HL-60/S4 (cell line): Measurements from ENCODE around the gene DENND1A.

ENCODE experiments used
- in situ Hi-C: fragments of 300-500 bp; cut with MboI; formaldehyde crosslinking; loops from 2 replicates; pipeline ENCODE4 v1.14.3; 2022; ENCODE audit warnings: low sequenced_read_pairs

The DENND1A gene

GRCh38 chr9:123383512-123384170 is 546.3 kb downstream of the DENND1A start:
- in situ Hi-C loops: no loop called here

GRCh38 chr9:123382653-123383511 is 547.0 kb downstream of the DENND1A start:
- in situ Hi-C loops: no loop called here

DNA sequence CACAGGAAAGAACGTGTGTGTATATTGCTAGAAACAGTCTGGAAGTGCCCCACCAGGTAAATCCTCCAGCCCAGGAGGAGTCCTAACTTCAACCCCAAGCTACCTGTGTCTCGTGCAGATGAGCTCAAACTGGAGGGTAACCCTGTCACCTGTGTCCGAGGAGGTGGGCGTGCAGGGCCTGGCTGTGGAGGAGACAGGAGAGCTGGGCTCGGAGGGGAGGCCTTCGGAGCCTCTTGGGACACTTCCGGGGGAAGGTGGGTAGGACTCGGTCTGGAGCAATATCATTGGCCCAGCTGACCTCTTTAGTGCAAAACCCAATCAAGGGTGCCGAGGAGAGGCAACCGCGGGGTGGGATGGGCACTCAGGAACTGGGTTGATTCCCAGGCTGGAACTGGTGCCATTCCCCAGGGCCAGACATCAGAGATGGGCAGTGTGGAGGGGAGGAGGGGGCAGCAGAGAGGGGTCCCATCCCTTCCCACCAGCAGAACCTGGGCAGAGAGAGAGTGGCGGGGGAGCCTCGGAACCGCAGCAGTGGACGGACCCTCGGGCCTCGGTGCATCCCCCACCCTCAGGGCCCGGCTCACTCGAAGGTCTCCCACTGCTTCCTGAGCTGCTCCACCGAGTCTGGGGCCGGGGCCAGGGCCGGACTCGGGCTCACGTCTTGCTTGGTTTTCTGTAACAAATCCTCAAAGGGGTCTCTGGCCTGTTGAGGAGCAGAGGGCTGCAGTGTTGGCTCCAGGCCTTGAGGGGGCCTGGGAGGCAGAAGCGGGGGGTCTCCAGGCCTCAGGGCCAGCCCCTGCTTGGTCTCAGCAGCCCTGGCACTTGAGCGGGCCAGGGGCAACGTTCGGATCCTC is 548.8 kb downstream of the DENND1A start:
- in situ Hi-C loops: no loop called here

- in situ Hi-C loops: no loop called here
Observed at GRCh38 chr9:123378956-123379660, 550.8 kb downstream of the DENND1A start.

GRCh38 chr9:123378025-123378424 is 551.9 kb downstream of the DENND1A start:
- in situ Hi-C loops: no loop called here

DNA sequence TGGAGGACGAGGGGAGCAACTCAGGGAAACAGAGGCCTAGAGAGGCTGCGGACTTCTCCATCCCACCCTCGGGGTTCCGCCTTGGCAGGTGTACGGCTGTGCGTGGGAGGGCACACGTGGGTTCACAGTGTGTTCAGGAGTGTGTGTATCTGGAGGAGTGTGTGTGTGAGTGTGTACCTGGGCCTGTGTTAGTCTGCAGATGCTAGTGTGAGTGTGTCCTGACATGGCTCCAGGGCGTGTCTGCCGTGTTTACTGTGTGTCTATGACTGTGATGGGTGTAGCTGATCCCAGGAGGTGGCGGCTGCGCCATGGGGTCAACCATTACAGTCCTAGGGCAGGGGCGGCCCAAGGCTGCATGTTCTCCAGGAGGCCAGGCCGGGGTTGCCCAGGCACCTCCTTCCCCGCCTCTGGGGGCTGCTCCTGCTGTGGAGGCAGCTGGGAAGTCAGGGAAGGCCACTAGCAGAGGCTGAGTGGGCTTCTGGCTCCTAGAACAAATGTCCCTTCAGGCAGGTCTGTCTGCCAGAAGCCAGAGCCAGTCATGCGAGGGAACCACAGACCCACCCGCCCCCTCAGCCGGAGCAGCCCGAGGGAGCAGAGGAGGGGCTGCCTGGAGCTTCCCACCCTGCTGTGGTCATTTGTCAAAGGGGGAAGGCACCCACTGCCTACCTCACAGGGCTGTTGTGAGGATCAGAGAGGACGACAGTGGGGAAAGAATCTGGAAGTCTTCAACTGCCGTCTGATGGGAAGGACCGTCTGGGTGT is 552.5 kb downstream of the DENND1A start:
- in situ Hi-C loops: no loop called here

DNA sequence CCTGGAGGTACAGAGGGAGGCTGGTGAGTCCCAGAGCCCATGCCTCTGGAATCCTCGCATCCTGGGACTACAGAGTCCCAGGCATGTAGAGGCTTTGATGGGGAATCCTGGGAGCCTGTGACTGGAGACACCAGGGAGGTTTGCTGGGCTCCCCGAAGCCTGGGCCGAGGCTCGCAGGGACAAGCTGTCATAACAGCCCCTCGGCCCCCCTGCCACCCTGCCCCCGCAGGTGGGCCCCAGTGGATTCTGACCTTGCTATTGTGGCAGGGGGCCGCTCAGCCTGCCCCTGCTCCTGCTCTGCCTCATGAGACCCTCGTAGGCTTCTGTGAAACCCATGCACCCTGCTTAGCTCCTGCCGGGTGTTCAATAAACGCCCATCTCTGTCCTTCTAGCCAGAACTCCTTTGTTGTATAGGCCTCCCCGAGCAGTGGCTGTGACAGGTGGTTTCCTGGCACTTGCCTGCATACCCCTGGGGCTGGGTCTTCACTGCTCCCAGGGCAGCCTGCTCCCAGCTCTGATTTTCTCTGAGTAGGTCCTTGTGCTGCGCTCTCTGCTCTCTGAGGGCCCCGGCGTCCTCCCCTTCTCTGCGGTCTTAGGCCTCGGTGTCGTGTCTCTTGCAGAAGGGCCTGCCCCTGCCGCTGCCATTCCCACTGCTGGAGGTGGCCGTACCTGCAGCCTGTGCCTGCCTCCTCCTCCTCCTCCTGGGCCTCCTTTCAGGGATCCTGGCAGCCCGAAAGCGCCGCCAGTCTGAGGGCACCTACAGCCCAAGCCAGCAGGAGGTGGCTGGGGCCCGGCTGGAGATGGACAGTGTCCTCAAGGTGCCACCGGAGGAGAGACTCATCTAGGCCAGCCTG is 553.5 kb downstream of the DENND1A start:
- in situ Hi-C loops: no loop called here

- in situ Hi-C loops: no loop called here
Observed at GRCh38 chr9:123375469-123376132, 554.3 kb downstream of the DENND1A start.

- in situ Hi-C loops: no loop called here
Observed at GRCh38 chr9:123373946-123374345, 556.0 kb downstream of the DENND1A start.

DNA sequence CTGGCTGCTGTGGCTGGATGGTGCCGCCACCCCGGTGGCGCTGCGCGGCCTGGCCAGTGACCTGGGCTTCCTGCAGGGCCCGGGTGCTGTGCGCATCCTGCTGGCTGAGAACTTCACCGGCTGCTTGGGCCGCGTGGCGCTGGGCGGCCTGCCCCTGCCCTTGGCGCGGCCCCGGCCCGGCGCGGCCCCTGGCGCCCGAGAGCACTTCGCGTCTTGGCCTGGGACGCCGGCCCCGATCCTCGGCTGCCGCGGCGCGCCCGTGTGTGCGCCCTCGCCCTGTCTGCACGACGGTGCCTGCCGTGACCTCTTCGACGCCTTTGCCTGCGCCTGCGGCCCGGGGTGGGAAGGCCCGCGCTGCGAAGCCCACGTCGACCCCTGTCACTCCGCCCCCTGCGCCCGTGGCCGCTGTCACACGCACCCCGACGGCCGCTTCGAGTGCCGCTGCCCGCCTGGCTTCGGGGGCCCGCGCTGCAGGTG is 556.4 kb downstream of the DENND1A start:
- in situ Hi-C loops: no loop called here

DNA sequence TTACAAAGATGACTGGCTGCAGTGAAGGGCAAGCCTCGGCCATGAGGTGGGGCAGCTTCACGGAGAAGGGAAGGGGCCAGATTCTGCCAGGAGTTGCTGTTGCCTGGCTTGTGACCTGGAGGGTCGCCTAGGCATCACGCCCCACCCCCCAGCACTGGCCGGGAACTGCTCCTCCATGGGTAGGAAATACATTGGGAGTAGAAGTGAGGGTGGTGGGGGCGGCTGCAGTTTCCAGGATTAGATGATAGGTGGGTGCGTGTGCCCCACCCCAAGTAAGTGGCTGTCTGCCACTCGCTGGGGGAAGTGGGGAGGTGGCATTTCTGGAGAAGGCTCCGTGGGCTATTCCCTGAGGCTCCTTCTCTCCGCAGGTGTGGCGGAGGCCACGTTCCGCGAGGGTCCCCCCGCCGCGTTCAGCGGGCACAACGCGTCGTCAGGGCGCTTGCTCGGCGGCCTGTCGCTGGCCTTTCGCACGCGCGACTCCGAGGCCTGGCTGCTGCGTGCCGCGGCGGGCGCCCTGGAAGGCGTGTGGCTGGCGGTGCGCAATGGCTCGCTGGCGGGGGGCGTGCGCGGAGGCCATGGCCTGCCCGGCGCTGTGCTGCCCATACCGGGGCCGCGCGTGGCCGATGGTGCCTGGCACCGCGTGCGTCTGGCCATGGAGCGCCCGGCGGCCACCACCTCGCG is 557.0 kb downstream of the DENND1A start:
- in situ Hi-C loops: no loop called here

DNA sequence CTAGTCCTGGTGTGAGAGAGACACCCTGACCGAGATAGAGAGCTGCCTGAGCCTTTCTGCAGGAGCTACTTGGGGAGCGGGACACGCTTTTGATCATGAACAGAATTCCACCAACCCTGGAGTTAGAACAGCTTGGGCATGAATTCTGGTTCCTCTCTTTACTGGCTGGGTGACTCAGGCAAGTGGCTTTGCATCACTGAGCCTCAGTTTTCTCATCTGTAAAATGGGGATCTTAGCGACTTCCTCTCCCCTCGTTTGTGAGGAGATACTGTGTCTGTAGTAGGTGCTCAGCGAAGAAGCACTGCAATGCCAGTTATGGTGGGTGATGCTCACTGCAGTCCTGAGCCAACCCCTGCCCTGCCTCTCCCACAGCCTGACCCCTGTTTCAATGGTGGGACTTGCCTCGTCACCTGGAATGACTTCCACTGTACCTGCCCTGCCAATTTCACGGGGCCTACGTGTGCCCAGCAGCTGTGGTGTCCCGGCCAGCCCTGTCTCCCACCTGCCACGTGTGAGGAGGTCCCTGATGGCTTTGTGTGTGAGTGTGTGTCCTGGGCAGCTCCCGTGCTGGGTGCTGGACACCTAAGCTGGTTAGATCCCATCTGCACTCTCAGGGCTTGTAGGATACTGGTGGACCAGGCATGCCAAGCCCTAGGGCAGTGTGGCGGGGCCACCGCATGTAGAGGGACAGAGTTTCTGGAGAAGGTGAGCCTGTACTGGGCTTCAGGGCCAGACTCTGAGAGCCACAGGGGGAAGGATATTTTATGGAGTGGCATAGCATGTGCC is 557.9 kb downstream of the DENND1A start:
- in situ Hi-C loops: no loop called here

DNA sequence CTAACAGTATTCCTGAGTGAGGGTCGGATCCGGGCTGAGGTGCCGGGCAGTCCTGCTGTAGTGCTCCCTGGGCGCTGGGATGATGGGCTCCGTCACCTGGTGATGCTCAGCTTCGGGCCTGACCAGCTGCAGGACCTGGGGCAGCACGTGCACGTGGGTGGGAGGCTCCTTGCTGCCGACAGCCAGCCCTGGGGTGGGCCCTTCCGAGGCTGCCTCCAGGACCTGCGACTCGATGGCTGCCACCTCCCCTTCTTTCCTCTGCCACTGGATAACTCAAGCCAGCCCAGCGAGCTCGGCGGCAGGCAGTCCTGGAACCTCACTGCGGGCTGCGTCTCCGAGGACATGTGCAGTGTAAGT is 558.7 kb downstream of the DENND1A start:
- in situ Hi-C loops: no loop called here

DNA sequence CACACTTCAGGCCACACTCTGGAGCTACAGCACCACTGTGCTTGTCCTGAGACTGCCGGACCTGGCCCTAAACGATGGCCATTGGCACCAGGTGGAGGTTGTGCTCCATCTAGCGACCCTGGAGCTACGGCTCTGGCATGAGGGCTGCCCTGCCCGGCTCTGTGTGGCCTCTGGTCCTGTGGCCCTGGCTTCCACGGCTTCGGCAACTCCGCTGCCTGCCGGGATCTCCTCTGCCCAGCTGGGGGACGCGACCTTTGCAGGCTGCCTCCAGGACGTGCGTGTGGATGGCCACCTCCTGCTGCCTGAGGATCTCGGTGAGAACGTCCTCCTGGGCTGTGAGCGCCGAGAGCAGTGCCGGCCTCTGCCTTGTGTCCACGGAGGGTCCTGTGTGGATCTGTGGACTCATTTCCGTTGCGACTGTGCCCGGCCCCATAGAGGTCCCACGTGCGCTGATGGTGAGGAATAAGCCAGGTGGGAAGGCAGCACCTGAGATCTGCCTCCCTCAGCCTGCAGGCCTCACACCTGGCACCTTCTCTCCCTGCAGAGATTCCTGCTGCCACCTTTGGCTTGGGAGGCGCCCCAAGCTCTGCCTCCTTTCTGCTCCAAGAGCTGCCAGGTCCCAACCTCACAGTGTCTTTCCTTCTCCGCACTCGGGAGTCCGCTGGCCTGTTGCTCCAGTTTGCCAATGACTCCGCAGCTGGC is 559.2 kb downstream of the DENND1A start:
- in situ Hi-C loops: no loop called here

- in situ Hi-C loops: no loop called here
Observed at GRCh38 chr9:123370108-123370507, 559.8 kb downstream of the DENND1A start.

GRCh38 chr9:123369296-123369695 is 560.6 kb downstream of the DENND1A start:
- in situ Hi-C loops: no loop called here
